H9 (cell line): ENCODE results near the gene SPRTN. TPM values are rescaled to one million over a fixed set of nuclear protein-coding genes. Genes with fewer than 3 reads are reported as not detected.

ENCODE experiments used
- DNase-seq: peaks from one replicate; pipeline ENCODE4 v3.0.0-alpha.2; 2017
- H2AFZ ChIP-seq: one replicate; pipeline ENCODE4 v1.6.1; 2013; ENCODE audit warnings: mild to moderate bottlenecking, low read length, control low read depth, moderate library complexity
- H2AK5ac ChIP-seq: 2 replicates; pipeline ENCODE4 v1.6.1; 2013; ENCODE audit warnings: low read length, control low read depth, mixed read lengths; ENCODE audit not compliant: insufficient read length
- H2BK120ac ChIP-seq: one replicate; pipeline ENCODE4 v1.6.1; 2013; ENCODE audit warnings: low read depth, mild to moderate bottlenecking, low read length, control low read depth, inconsistent platforms; ENCODE audit not compliant: poor library complexity, severe bottlenecking
- H2BK12ac ChIP-seq: 2 replicates; pipeline ENCODE4 v1.6.1; 2013; ENCODE audit warnings: low read length, control low read depth, mixed read lengths, low read depth; ENCODE audit not compliant: insufficient read length
- H2BK15ac ChIP-seq: 2 replicates; pipeline ENCODE4 v1.6.1; 2013; ENCODE audit warnings: low read depth, low read length, control low read depth
- H2BK20ac ChIP-seq: one replicate; pipeline ENCODE4 v1.6.1; 2013; ENCODE audit warnings: low read depth, mild to moderate bottlenecking, low read length, control low read depth, inconsistent platforms; ENCODE audit not compliant: poor library complexity, severe bottlenecking
- H2BK5ac ChIP-seq: 2 replicates; pipeline ENCODE4 v1.6.1; 2013; ENCODE audit warnings: low read length, control low read depth, mixed read lengths; ENCODE audit not compliant: insufficient read length
- H3K14ac ChIP-seq: 2 replicates; pipeline ENCODE4 v1.6.1; 2013; ENCODE audit warnings: low read length, control low read depth; ENCODE audit not compliant: insufficient read depth
- H3K18ac ChIP-seq: 2 replicates; pipeline ENCODE4 v1.6.1; 2013; ENCODE audit warnings: low read depth, mild to moderate bottlenecking, mixed read lengths, low read length, control low read depth; ENCODE audit not compliant: insufficient read length
- H3K23ac ChIP-seq: 2 replicates; pipeline ENCODE4 v1.6.1; 2013; ENCODE audit warnings: low read length, control low read depth, mixed read lengths, low read depth; ENCODE audit not compliant: insufficient read length
- H3K23me2 ChIP-seq: 2 replicates; pipeline ENCODE4 v1.6.1; 2013; ENCODE audit warnings: low read depth, mild to moderate bottlenecking, mixed read lengths, low read length, control low read depth; ENCODE audit not compliant: insufficient read length, poor library complexity, severe bottlenecking
- H3K27ac ChIP-seq: 2 replicates; pipeline ENCODE4 v1.5.1; 2013; ENCODE audit warnings: low read length, control low read depth, mixed read lengths, low read depth; ENCODE audit not compliant: insufficient read length
- H3K27me3 ChIP-seq: 2 replicates; pipeline ENCODE4 v1.6.1; 2013; ENCODE audit warnings: low read length, control low read depth, inconsistent platforms; ENCODE audit not compliant: insufficient read depth
- H3K4ac ChIP-seq: 2 replicates; pipeline ENCODE4 v1.6.1; 2013; ENCODE audit warnings: low read depth, mild to moderate bottlenecking, control low read depth, inconsistent platforms, low read length, moderate library complexity
- H3K4me1 ChIP-seq: 2 replicates; pipeline ENCODE4 v1.6.1; 2013; ENCODE audit warnings: low read length, control low read depth, inconsistent platforms; ENCODE audit not compliant: insufficient read depth
- H3K4me2 ChIP-seq: 2 replicates; pipeline ENCODE4 v1.6.1; 2013; ENCODE audit warnings: low read length, control low read depth, mixed read lengths; ENCODE audit not compliant: insufficient read length, insufficient read depth
- H3K56ac ChIP-seq: 2 replicates; pipeline ENCODE4 v1.6.1; 2013; ENCODE audit warnings: low read depth, mild to moderate bottlenecking, mixed read lengths, low read length, control low read depth; ENCODE audit not compliant: insufficient read length
- H3K79me1 ChIP-seq: 2 replicates; pipeline ENCODE4 v1.6.1; 2013; ENCODE audit warnings: low read depth, mild to moderate bottlenecking, moderate library complexity, low read length, control low read depth, inconsistent platforms; ENCODE audit not compliant: insufficient read depth, poor library complexity, severe bottlenecking
- H3K79me2 ChIP-seq: 2 replicates; pipeline ENCODE4 v1.6.1; 2013; ENCODE audit warnings: low read length, control low read depth, inconsistent platforms; ENCODE audit not compliant: insufficient read depth
- H3K9ac ChIP-seq: 2 replicates; pipeline ENCODE4 v1.6.1; 2013; ENCODE audit warnings: low read length, control low read depth, mixed read lengths; ENCODE audit not compliant: insufficient read length; ENCODE audit errors: extremely low read depth
- H3K9me3 ChIP-seq: one replicate; pipeline ENCODE4 v1.6.1; 2013; ENCODE audit warnings: low read depth, low read length, inconsistent platforms; ENCODE audit not compliant: control insufficient read depth
- H3T11ph ChIP-seq: one replicate; pipeline ENCODE4 v1.6.1; 2013; ENCODE audit warnings: mild to moderate bottlenecking, low read length, control low read depth, inconsistent platforms
- H4K20me1 ChIP-seq: one replicate; pipeline ENCODE4 v1.6.1; 2013; ENCODE audit not compliant: control insufficient read depth, insufficient read length, insufficient read depth
- H4K5ac ChIP-seq: 2 replicates; pipeline ENCODE4 v1.6.1; 2013; ENCODE audit warnings: low read depth, mild to moderate bottlenecking, mixed read lengths, low read length, control low read depth; ENCODE audit not compliant: insufficient read length
- H4K8ac ChIP-seq: replicated peaks from 2 replicates; pipeline ENCODE4 v1.6.1; 2013; ENCODE audit warnings: low read length, control low read depth, mixed read lengths, low read depth; ENCODE audit not compliant: insufficient read length
- H4K91ac ChIP-seq: 2 replicates; pipeline ENCODE4 v1.6.1; 2013; ENCODE audit warnings: low read depth, mild to moderate bottlenecking, moderate library complexity, mixed read lengths, low read length, control low read depth; ENCODE audit not compliant: insufficient read length
- H3K27ac Mint-ChIP-seq, 3 experiments: 2 replicates in 2 of 3; 3 replicates in 1 of 3; pipeline ENCODE4 v1.8.0; 2020 to 2021; ENCODE audit warnings: mixed read lengths in 3 of 3, mild to moderate bottlenecking in 1 of 3, moderate library complexity in 1 of 3
- H3K27me3 Mint-ChIP-seq: 2 replicates; pipeline ENCODE4 v1.8.0; 2021; ENCODE audit warnings: low read depth, mild to moderate bottlenecking, moderate library complexity, mixed read lengths
- H3K36me3 Mint-ChIP-seq, 3 experiments: 2 replicates in 2 of 3; 3 replicates in 1 of 3; pipeline ENCODE4 v1.8.0; 2020 to 2021; ENCODE audit warnings: low read depth in 3 of 3, mixed read lengths in 3 of 3; ENCODE audit not compliant: insufficient read depth in 1 of 3
- H3K4me1 Mint-ChIP-seq, 2 experiments: 2 replicates each; pipeline ENCODE4 v1.8.0; 2020; ENCODE audit warnings: mixed read lengths in 2 of 2
- H3K4me3 Mint-ChIP-seq, 2 experiments: 2 replicates in 1 of 2; 3 replicates in 1 of 2; pipeline ENCODE4 v1.8.0; 2020 to 2021; ENCODE audit warnings: mild to moderate bottlenecking in 2 of 2, mixed read lengths in 2 of 2, moderate library complexity in 1 of 2
- H3K9me3 Mint-ChIP-seq, 2 experiments: 2 replicates in 1 of 2; 3 replicates in 1 of 2; pipeline ENCODE4 v1.8.0; 2020; ENCODE audit warnings: mild to moderate bottlenecking in 2 of 2, mixed read lengths in 2 of 2, moderate library complexity in 1 of 2
- CTCF ChIP-seq: fragments of 200-600 bp; sonication (generic); conservative IDR thresholded peaks from 3 replicates; pipeline ENCODE4 v1.8.0; 2021; ENCODE audit warnings: antibody characterized with exemption, mild to moderate bottlenecking
- WGBS: extraction: QIAGEN DNeasy Blood & Tissue Kit; methylation state at CpG from one replicate; pipeline ENCODE4 v1.1.7; 2013; ENCODE audit warnings: missing lambda C conversion rate, low lambda C conversion rate, mixed read lengths; ENCODE audit not compliant: insufficient read length; ENCODE audit errors: extremely low coverage; 5-methylcytosine and 5-hydroxymethylcytosine counted together
- total RNA-seq: library from RNA; stranded (reverse); gene quantifications from 2 replicates; pipeline ENCODE4 v1.2.1, GENCODE V29; 2021

Gene SPRTN
- total RNA-seq, 1 experiment from 2014 or later, result 14.8 TPM

DNA sequence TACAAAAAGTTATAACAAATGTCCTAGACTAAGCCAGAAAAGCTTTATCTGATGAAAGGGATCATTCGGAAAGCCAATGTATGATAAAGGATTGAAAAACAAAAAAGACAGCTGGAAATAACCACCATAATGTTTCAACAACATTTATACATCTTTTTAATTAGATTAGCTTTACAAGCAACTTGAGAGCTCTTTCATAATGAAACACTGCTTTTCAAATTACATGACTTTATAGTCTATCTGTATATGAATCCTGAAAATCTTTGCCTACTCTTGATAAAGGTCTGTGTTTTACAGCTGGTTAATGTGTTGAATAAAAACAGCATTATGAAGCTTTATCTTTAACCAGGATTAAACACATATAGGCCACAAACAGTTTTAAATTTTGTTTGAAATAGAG lies 25.5 kb downstream of the SPRTN start:
- Histone ChIP-seq H2AK5ac (no peak overlapping the region), H2AFZ (no peak overlapping the region), H3K79me2 (no peaks in the 10 kb centered on the region), H3K27me3 (no peaks in the 10 kb centered on the region), H2BK15ac (no peak overlapping the region), H3K4me1 (no peaks in the 10 kb centered on the region), H3K4me2 (no peak overlapping the region), H3K27ac (no peak overlapping the region), H4K8ac (no peak overlapping the region), H2BK12ac (no peak overlapping the region), H3K79me1 (no peaks in the 10 kb centered on the region), H3K14ac (no peak overlapping the region), H2BK5ac (no peak overlapping the region), H3T11ph (no peak overlapping the region), H3K23me2 (no peaks in the 10 kb centered on the region), H4K5ac (no peak overlapping the region), H4K20me1 (no peaks in the 10 kb centered on the region), H3K4ac (no peak overlapping the region), H2BK120ac (no peak overlapping the region), H3K23ac (no peak overlapping the region), H3K9ac (no peak overlapping the region), H3K56ac (no peak overlapping the region), H3K9me3 (no peaks in the 10 kb centered on the region), H4K91ac (no peak overlapping the region), H3K18ac (no peak overlapping the region), H2BK20ac (no peak overlapping the region)
- no peak for DNase-seq
- no peak overlapping the region for H3K4me3 Mint-ChIP-seq
- no peak overlapping the region for H3K27ac Mint-ChIP-seq
- H3K9me3 Mint-ChIP-seq, result no peaks in the 10 kb centered on the region
- WGBS, result no CpG with 5 or more reads among the region's 1 CpG
- no peaks in the 10 kb centered on the region for H3K4me1 Mint-ChIP-seq
- TF ChIP-seq CTCF, result no peak
- H3K36me3 Mint-ChIP-seq, result peaks cover 0 to 11% (median 0%) of the 10 kb centered on the region in 3 experiments; a peak in 1 of 7 replicates
- H3K27me3 Mint-ChIP-seq, result no peaks in the 10 kb centered on the region
